TTC549 (cell line): ENCODE measurements around the gene VAMP4.
"Not testable (repeated sequence)": the region's sequence is repeated elsewhere in the genome, so short reads cannot be mapped to it uniquely, and the experiment has no call there.

Experiments
- FAIRE-seq: peaks from 2 replicates; lab custom pipeline; 2012; peaks lifted over from hg19 to GRCh38; lab: Jason Lieb, UNC

The VAMP4 gene

DNA sequence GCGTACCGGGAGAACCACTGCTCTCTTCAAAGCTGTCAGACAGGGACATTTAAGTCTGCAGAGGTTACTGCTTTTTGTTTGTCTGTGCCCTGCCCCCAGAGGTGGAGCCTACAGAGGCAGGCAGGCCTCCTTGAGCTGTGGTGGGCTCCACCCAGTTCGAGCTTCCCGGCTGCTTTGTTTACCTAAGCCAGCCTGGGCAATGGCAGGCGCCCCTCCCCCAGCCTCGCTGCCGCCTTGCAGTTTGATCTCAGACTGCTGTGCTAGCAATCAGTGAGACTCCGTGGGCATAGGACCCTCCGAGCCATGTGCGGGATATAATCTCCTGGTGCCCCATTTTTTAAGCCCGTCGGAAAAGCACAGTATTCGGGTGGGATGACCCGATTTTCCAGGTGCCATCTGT, 46.1 kb downstream of the VAMP4 start:
- not testable (repeated sequence) for FAIRE-seq

DNA sequence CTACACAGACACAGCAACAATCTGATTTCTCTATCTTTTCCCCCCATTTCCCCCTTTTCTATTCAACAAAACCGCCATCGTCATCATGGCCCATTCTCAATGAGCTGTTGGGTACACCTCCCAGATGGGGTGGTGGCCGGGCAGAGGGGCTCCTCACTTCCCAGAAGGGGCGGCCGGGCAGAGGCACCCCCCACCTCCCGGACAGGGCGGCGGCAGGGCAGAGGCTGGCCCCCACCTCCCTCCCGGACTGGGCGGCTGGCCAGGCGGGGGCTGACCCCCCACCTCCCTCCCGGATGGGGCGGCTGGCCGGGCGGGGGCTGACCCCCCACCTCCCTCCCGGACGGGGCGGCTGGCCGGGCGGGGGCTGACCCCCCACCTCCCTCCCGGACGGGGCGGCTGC, 48.3 kb downstream of the VAMP4 start:
- FAIRE-seq, result not testable (repeated sequence)

DNA sequence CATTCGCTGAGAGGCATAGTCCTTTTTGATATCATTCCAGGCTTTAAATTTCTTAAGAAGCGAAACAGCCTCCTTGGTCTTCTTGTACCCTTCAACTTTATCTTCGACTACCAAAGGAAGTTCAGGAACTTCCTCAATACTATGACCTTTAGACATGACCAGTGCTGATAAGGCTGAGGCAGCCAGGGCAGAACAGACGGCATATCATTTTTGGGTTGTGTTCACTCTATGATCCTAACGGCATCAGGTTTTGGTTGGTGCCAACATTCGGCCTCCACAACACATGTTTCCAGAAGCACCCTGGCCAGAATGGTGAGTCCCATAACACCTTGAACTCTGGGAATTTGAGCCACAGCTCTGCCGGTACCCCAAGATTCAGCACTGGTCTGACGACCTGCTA, 58.0 kb downstream of the VAMP4 start:
- FAIRE-seq, result no peak

DNA sequence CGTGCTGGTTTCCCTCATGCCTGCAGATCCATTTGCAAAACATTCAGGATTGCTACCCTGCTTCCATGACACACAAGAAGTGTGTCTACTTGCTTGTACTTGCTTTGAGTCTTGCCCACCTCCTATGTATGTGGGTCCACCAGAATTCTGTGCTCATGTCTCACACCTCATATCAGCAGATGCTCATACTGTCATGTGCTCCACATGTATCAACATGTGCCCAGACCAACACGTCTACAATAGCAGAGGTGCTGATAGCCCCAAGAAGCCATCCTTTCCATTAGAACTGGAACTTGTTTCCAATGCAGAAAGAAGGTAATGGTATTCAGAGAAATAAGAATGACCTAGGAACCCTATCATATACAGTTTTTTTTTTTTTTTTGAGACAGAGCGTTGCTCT, 61.5 kb downstream of the VAMP4 start:
- FAIRE-seq, result no peak

DNA sequence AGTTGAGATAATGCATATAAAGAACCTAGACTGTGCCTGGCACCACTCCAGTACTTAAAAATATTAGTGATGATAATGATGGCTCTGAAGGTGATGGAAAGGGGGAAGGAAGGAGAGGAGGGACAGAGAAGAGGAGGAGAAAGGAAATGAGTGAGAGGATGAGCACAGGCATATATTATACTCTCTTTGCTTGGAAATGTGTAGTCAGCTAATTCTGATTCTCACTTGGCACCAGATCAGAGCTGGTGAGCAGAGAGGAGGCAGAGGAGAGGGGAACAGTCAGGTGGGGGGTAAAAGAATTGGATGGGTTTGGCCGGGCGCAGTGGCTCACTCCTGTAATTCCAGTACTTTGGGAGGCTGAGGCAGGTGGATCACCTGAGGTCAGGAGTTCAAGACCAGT, 65.0 kb downstream of the VAMP4 start:
- FAIRE-seq, result no peak

DNA sequence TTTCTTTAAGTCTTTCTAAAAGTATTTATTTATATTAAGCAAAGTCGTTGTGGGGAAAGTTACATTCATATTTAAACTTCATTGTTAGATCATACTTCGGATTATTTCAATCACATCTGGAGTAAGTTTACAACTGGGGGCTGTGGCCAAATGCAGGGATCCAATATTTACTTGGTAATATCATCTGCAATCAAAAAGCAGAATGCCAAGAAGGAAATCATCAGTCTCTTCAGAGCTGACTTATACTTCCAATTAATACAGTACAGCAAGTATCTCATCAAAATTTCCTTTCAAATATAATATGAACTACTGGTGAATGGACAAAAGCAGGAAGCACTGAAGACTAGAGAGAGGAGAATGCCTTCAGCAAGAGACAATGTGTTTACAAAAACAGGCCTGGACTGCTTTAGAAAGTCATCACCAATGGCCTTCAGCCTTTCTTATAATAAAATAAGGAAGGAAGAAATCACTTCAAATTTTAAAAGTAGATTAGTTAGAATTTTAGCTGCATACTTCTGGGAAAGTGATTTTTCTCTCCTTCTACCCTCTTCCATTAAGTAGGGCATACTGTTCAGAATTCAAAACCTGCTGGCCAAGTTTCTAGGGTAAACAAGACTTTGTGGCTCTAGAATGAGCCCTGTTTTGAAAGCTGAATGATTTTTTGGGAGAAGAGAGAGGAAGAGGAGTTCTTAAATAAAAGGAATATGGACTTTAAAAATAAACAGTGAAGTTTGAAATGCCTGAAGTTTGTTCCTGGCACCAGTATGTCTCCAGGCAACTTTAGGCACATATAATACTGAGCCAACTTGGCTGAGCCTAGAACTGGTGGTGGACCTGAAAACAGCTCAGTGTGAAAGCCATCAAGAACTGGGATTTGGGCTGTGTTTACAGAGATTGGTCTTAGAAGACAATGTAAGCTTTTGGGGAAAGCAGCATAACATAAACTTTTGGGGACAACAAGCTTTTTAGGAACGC, 67.1 kb downstream of the VAMP4 start:
- no peak for FAIRE-seq

DNA sequence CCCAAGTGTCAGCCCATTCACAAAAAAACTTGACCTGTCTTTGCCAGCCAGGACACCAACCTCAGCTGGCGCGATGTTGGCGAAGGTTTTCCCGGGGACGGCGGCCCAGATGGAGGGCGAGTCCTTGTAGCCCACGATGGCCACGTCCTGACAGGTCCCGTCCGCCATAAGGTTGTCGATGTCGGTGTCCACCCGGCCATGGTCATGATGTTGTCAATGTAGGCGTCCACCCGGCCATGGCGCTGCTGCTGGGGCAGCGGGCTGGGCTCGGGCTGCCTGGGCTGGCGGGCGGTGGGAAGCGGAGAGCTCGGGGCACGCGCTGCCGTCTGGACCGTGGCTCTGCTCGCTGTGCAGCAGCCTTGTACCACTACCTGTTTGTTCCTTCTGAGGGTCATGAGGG, 71.1 kb downstream of the VAMP4 start:
- no peak for FAIRE-seq

DNA sequence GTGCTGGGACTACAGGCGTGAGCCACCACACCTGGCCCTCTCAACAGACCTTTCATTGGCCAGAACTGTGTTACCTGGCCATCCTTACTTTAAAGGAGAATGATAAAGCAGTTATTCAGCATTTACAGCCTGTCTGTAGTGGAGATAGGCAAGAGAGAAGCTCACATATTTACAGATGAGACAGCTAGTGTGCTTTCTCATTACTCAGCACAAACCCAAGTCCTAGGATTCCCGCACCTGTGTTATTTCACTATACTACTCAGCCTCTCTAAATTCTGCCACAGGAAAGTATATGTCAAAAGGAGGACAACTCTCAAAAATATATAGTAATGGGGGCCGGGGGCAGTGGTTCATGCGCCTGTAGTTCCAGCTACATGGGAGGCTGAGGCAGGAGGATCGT, 73.5 kb downstream of the VAMP4 start:
- FAIRE-seq, result no peak

DNA sequence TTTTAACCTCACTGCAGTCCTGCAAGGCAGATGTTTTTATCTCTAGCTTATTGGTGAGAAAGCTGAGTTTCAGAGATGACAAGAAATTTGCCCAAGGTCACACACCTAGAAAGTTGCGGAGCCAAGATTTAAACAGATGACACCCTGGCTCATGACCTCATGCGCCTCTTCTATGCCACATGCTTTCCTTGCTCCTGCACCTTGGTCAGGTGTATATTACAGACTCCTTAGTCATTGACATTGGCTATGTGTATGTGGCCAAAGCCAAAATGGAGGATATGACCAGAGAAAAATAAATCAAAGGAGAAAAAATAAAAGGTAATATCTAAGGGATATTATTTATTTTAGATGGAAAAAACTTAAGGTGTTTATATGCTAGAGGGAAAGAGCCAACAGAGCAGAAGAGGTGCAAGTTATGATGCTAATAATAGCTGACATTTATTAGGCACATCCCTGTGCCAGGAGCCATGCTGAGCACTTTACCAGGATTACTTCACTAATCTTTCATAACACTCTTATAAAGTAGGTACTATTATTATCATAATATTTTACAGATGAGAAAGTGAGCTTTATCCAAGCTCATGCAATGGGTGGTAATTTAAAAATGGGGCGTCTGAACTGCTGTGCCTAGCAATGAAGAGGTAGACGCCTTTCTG, 75.6 kb downstream of the VAMP4 start:
- no peak for FAIRE-seq

DNA sequence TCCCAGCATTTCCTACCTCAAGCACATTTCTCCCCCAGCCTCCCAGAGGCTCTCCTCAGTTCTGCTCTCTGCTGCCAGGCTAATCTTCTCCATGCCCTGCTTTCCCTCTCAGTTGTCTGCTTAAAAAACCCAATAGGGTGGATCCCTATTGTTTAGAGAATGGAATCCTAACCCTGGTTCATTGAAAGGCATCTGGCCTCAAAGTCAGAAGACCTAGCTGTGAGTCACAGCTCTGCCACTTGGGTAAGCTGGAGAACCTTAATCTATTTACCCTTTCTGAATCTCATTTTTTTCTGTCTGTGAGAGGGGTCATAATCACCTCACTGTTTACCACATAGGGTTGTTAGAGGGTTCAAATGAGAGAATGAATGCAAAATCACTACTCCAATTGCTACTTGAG, 76.9 kb downstream of the VAMP4 start:
- FAIRE-seq, result no peak

DNA sequence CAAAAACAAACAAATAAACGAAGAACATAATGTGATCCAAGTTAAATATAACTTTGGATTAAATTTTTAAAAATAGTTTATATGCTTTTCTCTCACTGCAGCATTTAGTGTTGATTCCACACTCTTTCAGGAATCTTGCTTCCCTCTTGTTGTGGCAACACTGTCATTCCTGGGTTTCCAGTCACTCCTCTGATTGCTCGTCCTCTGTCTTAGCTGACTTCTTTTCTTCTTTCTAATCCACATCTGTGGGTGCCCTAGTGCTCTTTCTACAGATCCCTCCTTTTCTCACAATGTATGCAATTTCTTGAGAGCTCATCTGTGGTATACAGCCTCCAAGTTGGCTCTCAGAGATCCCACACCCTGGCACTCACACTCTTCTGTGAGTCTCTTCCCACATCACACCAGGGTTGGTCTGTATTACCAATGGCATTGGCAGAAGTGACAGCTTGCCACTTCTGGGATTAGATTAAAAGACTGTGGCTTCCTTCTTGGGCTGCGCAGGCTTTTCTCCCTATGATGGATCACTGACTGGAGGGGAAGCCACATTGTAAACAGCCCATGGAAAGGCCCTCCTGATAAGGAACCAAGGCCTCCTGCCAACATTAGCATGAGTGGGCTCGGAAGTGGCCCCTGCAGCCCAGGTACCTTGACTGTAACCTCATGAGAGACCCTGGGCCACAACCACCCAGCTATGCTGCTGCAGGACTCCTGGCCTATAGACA, 77.8 kb downstream of the VAMP4 start:
- FAIRE-seq, result no peak

DNA sequence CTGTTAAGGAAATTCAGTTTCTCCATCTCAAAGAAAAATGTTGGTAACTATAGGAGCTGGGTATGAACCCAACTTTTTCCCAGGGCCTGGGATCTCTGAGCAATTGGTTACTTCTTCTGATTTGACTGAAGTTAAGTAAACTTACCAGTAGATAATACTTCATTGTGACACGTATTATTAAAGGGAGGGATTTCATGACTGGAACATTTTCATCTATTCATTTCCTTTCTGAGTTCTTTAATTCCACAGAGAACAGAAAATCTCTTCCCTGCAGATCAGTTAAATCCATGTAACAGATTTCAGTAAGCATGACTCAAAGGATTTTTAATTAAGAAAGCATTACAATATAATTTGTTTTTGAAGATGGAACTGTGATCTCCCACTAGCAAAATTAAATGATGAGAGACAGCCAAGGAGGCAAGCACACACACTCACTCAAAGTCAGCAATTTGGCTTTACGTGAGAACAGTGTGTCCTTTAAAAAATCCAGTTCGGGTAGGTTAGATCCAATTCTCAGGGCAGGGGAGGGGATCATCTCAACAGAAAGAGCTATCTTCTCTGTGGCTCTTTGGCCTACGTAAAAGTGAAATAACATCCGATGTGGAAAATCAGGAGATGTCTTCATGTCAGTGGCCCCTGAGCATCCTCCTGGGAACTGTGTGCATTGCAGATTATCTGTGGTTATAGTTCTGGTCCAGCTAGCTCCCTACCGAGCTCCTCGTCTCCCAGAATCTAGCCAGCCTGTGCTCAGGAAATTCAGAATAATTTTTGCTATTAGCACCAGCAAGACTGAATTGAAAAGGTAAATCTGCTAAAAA, 78.6 kb downstream of the VAMP4 start:
- FAIRE-seq, result no peak

DNA sequence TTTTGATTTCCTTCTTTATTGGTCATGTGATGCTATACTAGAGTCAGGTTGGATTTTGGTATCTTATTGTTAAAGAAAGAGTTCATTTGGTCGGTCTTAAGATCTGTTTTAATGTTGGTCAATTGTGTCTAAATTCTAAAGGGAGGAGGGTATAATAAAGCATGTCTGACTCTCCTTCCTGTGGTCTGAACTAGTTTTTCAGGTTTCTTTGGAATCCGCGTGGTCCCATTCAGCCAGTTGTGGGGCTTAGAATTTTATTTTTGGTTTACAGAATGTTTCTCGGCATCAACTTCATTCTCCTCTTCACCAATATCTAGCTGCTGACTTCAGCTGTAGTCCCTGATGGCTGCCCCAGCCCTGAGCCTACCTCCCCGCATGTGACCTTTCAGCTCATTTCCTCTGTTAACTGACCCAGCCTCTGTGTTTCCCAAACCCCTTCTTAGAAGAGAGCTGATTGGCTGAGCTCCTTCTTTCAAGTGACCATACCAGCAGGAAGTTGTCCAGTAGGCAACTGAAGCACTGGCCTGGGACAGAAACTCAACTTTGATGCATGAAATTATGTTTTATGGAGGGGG, 80.7 kb downstream of the VAMP4 start:
- FAIRE-seq, result no peak

DNA sequence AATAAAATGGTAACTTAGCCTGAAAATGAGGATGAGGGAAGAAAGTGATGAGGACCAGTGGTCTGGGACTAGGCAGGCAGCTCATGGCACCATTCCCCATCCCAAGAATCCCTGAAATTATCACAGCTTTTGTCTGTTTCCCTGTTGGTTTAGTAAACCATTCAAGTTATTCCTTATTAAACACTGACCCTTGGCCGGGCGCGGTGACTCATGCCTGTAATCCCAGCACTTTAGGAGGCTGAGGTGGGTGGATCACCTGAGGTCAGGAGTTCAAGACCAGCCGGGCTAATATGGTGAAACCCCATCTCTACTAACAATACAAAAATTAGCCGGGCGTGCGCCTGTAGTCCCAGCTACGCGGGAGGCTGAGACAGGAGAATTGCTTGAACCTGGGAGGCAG, 85.7 kb downstream of the VAMP4 start:
- not testable (repeated sequence) for FAIRE-seq

DNA sequence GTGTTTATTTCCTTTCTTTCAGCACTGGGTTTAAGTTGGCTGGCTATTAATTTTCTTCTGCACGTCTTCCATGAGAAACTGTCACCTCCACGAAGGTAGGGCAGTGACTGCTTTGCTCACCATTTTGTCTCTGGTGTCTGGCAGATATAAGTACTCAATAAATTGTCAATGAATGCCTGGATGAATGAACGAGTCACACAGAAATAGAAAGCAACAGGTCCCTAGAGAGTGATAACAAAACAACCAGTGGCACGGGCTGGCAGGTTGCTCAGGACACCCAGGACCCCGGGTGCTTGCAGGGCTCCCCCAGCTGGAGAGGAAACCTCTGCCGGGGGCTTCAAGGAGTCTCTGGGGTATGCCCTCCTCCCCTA, 86.1 kb downstream of the VAMP4 start:
- no peak for FAIRE-seq

DNA sequence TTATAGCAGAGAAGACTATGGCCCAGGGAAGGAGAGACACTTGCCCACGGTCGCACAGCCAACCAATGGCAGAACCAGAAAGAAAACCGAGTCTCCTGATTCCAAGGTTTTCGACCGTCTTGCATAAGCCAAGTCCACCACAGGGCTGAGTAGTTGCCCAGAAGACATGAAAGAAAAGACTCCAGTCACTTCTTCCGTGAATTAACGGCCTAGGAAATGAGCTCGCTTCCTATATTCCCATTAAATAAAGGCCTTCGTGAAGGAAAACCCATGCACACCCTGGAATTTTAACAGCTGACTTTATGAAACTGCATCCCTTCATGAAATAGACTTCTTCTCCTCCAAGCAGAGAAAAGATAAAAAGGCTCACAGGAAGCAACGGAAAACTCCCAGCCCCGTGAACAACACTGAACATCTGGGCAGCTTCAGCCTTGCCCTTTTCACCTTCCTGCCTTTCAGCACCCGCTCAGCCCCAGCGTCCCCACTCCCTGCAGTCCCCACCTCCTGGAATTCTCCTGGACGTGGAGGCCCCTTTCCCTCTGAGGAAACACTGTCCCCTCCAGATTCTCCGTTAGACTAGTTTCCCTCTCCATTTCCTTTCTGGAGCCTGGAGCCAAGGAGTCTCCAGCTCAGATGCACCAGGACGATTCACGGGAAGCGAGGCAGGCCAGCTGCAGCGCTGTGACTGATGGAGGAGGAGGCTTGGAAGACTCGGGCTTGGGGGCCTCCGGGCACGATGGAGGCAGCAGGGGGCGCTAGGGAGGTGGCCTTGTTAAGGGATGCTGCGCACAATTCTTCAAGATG, 86.7 kb downstream of the VAMP4 start:
- FAIRE-seq, result peak; percentile 96

DNA sequence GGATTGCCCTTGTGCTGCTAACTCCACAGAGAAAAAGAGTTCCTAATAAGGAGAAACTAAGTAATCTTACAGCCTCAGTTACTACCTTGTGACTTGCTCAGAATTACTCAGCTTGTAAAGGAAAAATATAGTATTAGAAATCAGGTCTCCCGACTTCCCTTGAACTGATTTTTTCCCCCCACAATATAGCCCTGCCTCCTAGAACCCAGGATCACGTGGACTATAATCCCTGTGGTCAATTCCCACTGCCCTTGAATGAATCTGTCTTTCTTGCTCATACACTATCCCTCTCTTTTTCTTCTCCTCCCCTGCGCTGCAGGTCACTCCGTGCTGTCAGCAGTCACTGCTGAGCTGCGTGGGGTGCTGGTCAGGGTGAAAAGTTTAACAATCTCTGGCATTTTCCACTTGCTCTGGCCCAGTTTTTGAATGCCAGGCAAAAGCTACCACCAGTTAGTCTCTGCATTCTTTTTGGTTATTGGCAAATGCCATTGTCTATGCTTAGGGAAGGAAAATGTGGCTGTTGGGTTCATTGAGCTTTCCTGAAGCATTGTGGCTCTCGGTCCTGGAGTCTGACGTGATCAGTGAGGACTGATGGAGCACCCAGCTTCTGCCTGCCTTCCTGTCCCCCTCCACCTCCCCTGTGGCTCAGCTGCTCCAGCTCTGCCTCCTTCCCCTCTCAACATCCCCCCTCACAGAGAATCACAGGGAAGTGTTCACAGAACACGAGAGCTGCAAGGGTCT, 87.5 kb downstream of the VAMP4 start:
- FAIRE-seq, result no peak

DNA sequence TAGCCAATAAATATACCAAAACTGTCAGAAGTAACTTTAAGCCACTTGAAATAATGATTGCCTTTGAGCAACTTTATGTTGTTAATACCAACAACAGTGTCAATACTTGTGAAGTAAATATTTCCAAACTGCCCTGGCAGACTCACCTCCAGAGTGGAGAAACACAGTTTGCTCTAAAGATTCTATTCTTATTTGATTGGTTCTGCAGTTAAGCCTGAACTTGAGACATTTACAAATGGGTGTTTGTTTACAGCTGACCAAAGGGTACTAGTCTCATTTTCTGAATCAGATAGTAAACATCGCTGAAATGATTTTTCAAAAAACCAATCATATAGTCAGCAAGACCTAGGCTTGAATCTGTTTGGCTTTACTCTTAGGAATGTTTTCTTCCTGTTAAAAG, 88.1 kb downstream of the VAMP4 start:
- no peak for FAIRE-seq

DNA sequence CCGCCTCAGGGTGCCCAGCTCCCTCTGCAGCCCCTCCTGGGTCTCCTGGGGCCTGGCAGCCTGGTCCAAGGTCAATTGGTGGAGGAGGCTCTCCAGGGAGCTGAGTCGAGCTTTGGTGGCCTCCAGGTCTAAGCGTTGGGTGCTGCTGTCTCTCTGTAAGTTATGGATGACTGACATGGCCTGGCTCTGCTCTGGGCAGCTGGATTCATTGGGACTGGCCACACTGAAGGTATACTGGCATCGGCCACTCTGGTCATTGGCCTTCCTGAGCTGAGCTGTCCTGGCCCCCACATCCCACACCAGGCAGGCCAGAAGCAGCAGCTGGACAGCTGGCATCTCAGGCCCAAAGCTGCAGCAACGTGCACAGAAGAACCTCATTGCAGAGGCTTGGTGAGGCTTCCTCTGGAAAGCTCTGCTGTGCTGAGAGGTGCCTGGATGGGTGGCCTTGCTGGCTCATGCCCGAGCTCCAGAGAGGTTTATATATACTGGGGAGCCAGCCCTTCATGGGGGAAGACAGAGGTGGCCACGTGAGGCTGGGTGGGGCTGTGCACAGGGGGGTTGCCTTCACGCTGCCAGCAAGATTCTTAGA, 89.5 kb downstream of the VAMP4 start, which contains the start of gene MYOC:
Gene MYOC, minus strand, starts transcription at position 455 of the 589 bp plus-strand sequence. Its CDS starts 77 bp downstream, at position 378.
- FAIRE-seq, result no peak
